Ishikawa (cell line): ENCODE results near the gene ALAS1.

Experiments
- FOXM1 ChIP-seq: IDR thresholded peaks from 2 replicates; pipeline ENCODE4 v1.6.1; 2012; ENCODE audit warnings: low read depth, borderline replicate concordance
- MAX ChIP-seq: IDR thresholded peaks from 2 replicates; pipeline ENCODE4 v1.6.1; 2012
- TCF12 ChIP-seq: IDR thresholded peaks from 2 replicates; pipeline ENCODE4 v1.6.1; 2012; ENCODE audit warnings: low read depth

GRCh38 chr3:52229656-52230055 is 31.7 kb downstream of the ALAS1 start:
- TF ChIP-seq TCF12 (no peak), MAX (no peak), FOXM1 (no peak)
